Fibroblast of lung (primary cell): ENCODE data around the gene FKBP2.

ENCODE experiments used
- CTCF ChIP-seq, 2 donors: IDR thresholded peaks in 1 of 2; conservative IDR thresholded peaks in 1 of 2; 1 replicate in 1 of 2; 2 replicates in 1 of 2; pipeline ENCODE4 v1.5.1; 2011 to 2012; ENCODE audit warnings: low read length in 2 of 2, control low read depth in 1 of 2, inconsistent platforms in 1 of 2, low read depth in 1 of 2, mild to moderate bottlenecking in 1 of 2
- EZH2 ChIP-seq: IDR thresholded peaks from 2 replicates; pipeline ENCODE4 v1.5.1; 2012; ENCODE audit warnings: low read length, control low read depth, mild to moderate bottlenecking; ENCODE audit errors: missing control alignments

DNA sequence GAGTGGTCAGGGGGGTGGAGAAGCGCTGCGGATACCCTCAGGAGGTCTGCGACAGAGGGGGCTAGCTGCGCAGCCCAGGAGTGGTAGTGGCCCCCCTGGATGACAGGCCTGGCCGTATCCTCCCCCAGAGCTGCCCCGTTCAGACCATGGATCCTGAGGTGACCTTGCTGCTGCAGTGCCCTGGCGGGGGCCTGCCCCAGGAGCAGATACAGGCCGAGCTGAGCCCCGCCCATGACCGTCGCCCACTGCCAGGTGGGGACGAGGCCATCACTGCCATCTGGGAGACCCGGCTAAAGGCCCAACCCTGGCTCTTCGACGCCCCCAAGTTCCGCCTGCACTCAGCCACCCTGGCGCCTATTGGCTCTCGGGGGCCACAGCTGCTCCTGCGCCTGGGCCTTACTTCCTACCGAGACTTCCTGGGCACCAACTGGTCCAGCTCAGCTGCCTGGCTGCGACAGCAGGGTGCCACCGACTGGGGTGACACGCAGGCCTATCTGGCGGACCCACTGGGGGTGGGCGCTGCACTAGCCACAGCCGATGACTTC is 14.3 kb upstream of the FKBP2 start:
- TF ChIP-seq CTCF (conservative IDR thresholded peaks at IDR 0.05 in 1 of 2, IDR thresholded peaks at IDR 0.05 in 1 of 2; ENCODE audit: low read depth in 1 of 2, low read length in 2 of 2), result no peak
- no peak for TF ChIP-seq EZH2
